K562 (cell line): ENCODE measurements around the gene FRMD4A. TPM values are rescaled to one million over a fixed set of nuclear protein-coding genes. Genes with fewer than 3 reads are reported as not detected.

Experiments
- ATAC-seq: fragments of 200-7000 bp; cut with Tn5 transposase; 3 replicates; pipeline ENCODE4 v1.9.1; 2020; ENCODE audit warnings: moderate library complexity
- BruUV-seq: library from RNA; stranded (reverse); fragments of 400-500 nt; replicated peaks from 2 replicates; lab custom pipeline; 2021; lab: Mats Ljungman, UMichigan
- CTCF ChIA-PET: fragments of 300-600 bp; formaldehyde crosslinking; extraction: SDS; loops from one replicate; lab custom pipeline; 2021; ENCODE audit warnings: low intra/inter-chr PET ratio; lab: Yijun Ruan, JAX
- POLR2A ChIA-PET: fragments of 300-600, 350-650 bp; sonication (Branson Sonifier 250); formaldehyde crosslinking; extraction: SDS; loops from one replicate; lab custom pipeline; 2021; ENCODE audit warnings: antibody characterized with exemption, inconsistent platforms; lab: Yijun Ruan, JAX
- DNase-seq, 4 experiments: peaks; one replicate each; pipeline versions ENCODE4 v3.0.0 to v3.0.0-alpha.2; 2011 to 2018; ENCODE audit warnings: low spot score in 3 of 4, mixed read lengths in 3 of 4; ENCODE audit errors: extremely low read depth in 1 of 4
- FAIRE-seq: peaks from 2 replicates; lab custom pipeline; 2011; peaks lifted over from hg19 to GRCh38; lab: Jason Lieb, UNC
- H2AFZ ChIP-seq: 2 replicates; pipeline ENCODE4 v1.6.0; 2011; ENCODE audit warnings: low read depth, low read length, control low read depth, inconsistent platforms
- H3K27ac ChIP-seq: fragments of 200-600 bp; 3 replicates; pipeline ENCODE4 v1.8.0; 2011; ENCODE audit warnings: low read depth, mild to moderate bottlenecking, control low read depth, inconsistent platforms, low read length, moderate library complexity, mixed read lengths; ENCODE audit errors: extremely low read depth
- H3K27me3 ChIP-seq, 2 experiments: fragments of 300-600 bp in 1 of 2; 2 replicates in 1 of 2; 3 replicates in 1 of 2; pipeline versions ENCODE4 v1.6.0 to v1.8.0; 2011; ENCODE audit warnings: inconsistent platforms in 2 of 2, low read length in 2 of 2, mild to moderate bottlenecking in 1 of 2, mixed read lengths in 1 of 2, moderate library complexity in 1 of 2; ENCODE audit not compliant: control insufficient read depth in 2 of 2, insufficient read depth in 2 of 2
- H3K36me3 ChIP-seq: fragments of 300-600 bp; 3 replicates; pipeline ENCODE4 v1.8.0; 2011; ENCODE audit warnings: mild to moderate bottlenecking, low read length, inconsistent platforms; ENCODE audit not compliant: control insufficient read depth, insufficient read depth
- H3K4me1 ChIP-seq, 2 experiments: fragments of 200-600 bp in 1 of 2; replicated peaks in 1 of 2; 2 replicates in 1 of 2; 3 replicates in 1 of 2; pipeline versions ENCODE4 v1.5.1 to v1.8.0; 2011; ENCODE audit warnings: inconsistent platforms in 2 of 2, low read length in 2 of 2, mild to moderate bottlenecking in 1 of 2, mixed read lengths in 1 of 2, moderate library complexity in 1 of 2; ENCODE audit not compliant: control insufficient read depth in 2 of 2, insufficient read depth in 2 of 2
- H3K4me2 ChIP-seq: 2 replicates; pipeline ENCODE4 v1.6.1; 2011; ENCODE audit warnings: low read length, control low read depth, inconsistent platforms, mixed read lengths; ENCODE audit not compliant: insufficient read depth
- H3K4me3 ChIP-seq: fragments of 200-600 bp; sonication (generic), shearing (Covaris generic); 2 replicates; pipeline ENCODE4 v1.5.1; 2016; ENCODE audit warnings: control low read depth, inconsistent platforms
- H3K79me2 ChIP-seq: fragments of 200-600 bp; 3 replicates; pipeline ENCODE4 v1.8.0; 2011; ENCODE audit warnings: low read length, inconsistent platforms; ENCODE audit not compliant: control insufficient read depth, insufficient read depth
- H3K9ac ChIP-seq, 2 experiments: 2 replicates each; pipeline versions ENCODE4 v1.6.0 to v1.6.1; 2011; ENCODE audit warnings: low read depth in 2 of 2, low read length in 2 of 2, control low read depth in 1 of 2, inconsistent platforms in 1 of 2, mild to moderate bottlenecking in 1 of 2, mixed read lengths in 1 of 2; ENCODE audit not compliant: insufficient read depth in 1 of 2
- H3K9me1 ChIP-seq: one replicate; pipeline ENCODE4 v1.6.0; 2011; ENCODE audit warnings: inconsistent platforms, mild to moderate bottlenecking, low read length, moderate library complexity; ENCODE audit not compliant: control insufficient read depth, insufficient read depth
- H3K9me3 ChIP-seq: replicated peaks from 2 replicates; pipeline ENCODE4 v1.5.1; 2011; ENCODE audit warnings: low read depth, low read length, inconsistent platforms; ENCODE audit not compliant: control insufficient read depth, insufficient read depth
- H4K20me1 ChIP-seq: replicated peaks from 2 replicates; pipeline ENCODE4 v1.6.1; 2011; ENCODE audit warnings: low read length, inconsistent platforms, mixed read lengths; ENCODE audit not compliant: control insufficient read depth, insufficient read depth
- DEAF1 ChIP-seq: fragments of 450-650 bp; formaldehyde crosslinking; IDR thresholded peaks from 2 replicates; pipeline ENCODE4 v1.4.0; 2020; ENCODE audit warnings: mild to moderate bottlenecking, moderate library complexity
- ESRRB ChIP-seq: fragments of 250-450 bp; sonication (Bioruptor Pico); IDR thresholded peaks from 2 replicates; pipeline ENCODE4 v1.5.0; 2020; ENCODE audit warnings: mild to moderate bottlenecking, moderate library complexity, borderline replicate concordance
- GABPB2 ChIP-seq: fragments of 250-450 bp; sonication (Bioruptor Pico); conservative IDR thresholded peaks from 2 replicates; pipeline ENCODE4 v1.5.1; 2021; ENCODE audit warnings: mild to moderate bottlenecking
- MEIS2 ChIP-seq: fragments of 450-650 bp; IDR thresholded peaks from 2 replicates; pipeline ENCODE4 v1.6.1; 2014; ENCODE audit warnings: mild to moderate bottlenecking; ENCODE audit not compliant: partially characterized antibody
- NFXL1 ChIP-seq: fragments of 450-650 bp; formaldehyde crosslinking; IDR thresholded peaks from 2 replicates; pipeline ENCODE4 v1.4.0; 2021; ENCODE audit warnings: mild to moderate bottlenecking
- RB1 ChIP-seq: fragments of 450-650 bp; IDR thresholded peaks from 2 replicates; pipeline ENCODE4 v1.6.1; 2017; ENCODE audit warnings: low read depth, mild to moderate bottlenecking
- THRAP3 ChIP-seq: fragments of 450-650 bp; IDR thresholded peaks from 2 replicates; pipeline ENCODE4 v1.6.1; 2016; ENCODE audit warnings: mild to moderate bottlenecking, inconsistent platforms, borderline replicate concordance
- ZC3H11A ChIP-seq: IDR thresholded peaks from 2 replicates; pipeline ENCODE4 v1.6.1; 2012; ENCODE audit warnings: low read depth, low read length, improper control_type of control experiment
- ZNF507 ChIP-seq: conservative IDR thresholded peaks from 2 replicates; pipeline ENCODE4 v1.6.1; 2017; ENCODE audit warnings: missing genetic modification characterization, missing compliant biosample characterization
- WGBS: fragments of 100-300 bp; shearing (Covaris generic); methylation state at CpG from one replicate; pipeline ENCODE4 v1.1.6; 2016; ENCODE audit warnings: low coverage, mixed read lengths; ENCODE audit not compliant: insufficient coverage; ENCODE audit errors: missing lambda C conversion rate; 5-methylcytosine and 5-hydroxymethylcytosine counted together
- in situ Hi-C: fragments of 300-500 bp; cut with MboI; formaldehyde crosslinking; loops from 4 replicates; pipeline ENCODE4 v1.15.0; 2018; ENCODE audit warnings: inconsistent platforms, mixed read lengths
- intact Hi-C: fragments of 100-400 bp; cut with micrococcal nuclease; formaldehyde crosslinking; loops from 2 replicates; pipeline ENCODE4 v1.14.2; 2022
- polyA plus RNA-seq, 8 experiments: library from polyadenylated mRNA; depleted of rRNA in 4 of 8; stranded (reverse) in 5 of 8; unstranded in 3 of 8; fragments of >200 nt; fragmentation: Nextera tagmentation in 2 of 8; fragmentation: Illumina TruSeq in 1 of 8; extraction: Ambion mirVana in 2 of 8; extraction: Trizol in 1 of 8; gene quantifications; 2 replicates each; pipeline versions ENCODE4 v1.2.1 to v1.2.3, GENCODE V29; 2011 to 2014; ENCODE audit warnings: inconsistent platforms in 1 of 8, missing spikeins in 1 of 8
- total RNA-seq, 7 experiments: library from RNA; depleted of rRNA in 6 of 7; stranded (reverse); fragments of >200 nt in 6 of 7; fragmentation: Illumina TruSeq in 2 of 7; extraction: Trizol in 2 of 7; gene quantifications; 2 replicates each; pipeline versions ENCODE4 v1.2.1 to v1.2.3, GENCODE V29; 2011 to 2021; ENCODE audit warnings: low replicate concordance in 1 of 7
- TF ChIP-seq, protein P1 (sequence below): fragments of 450-650 bp; formaldehyde crosslinking; IDR thresholded peaks from 2 replicates; pipeline ENCODE4 v1.4.0; 2022; ENCODE audit warnings: missing genetic modification characterization

FRMD4A gene
- total and polyA plus RNA-seq, 9 of the 15 experiments (the other 6 are each of a cell fraction or from before 2014, with no cell fraction given) = 0.80 to 5.2 (median 3.0) TPM

DNA sequence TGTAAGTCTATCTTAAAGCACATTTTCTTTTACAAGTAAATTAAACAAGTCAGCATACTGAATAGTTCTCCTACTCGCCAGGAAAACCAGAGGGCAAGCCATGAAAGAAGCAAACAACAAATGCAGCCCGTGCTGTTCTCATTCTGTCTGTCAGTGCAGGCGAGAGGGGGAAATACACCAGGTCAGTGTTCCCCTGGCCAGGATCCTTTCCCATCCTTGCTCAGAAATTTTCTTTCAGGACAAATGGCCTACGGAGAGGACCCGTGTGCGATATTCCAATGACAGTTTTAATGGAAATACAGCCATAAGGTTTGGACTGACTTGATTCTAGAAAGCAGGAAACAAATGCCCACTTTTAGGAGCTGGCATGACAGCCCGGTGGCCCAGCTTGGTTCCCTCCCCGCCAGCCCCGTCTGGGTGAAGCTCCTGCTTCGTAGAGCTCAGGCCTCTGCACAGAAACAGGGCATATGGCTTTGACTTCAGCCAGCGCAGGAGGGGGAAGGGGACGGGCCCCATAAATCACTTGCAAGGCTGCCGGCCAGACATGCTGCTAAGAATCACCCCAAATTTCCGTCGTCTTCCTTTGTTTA, 67.8 kb downstream of the FRMD4A start:
- Histone ChIP-seq H3K79me2 (no peaks in the 10 kb centered on the region), H3K9ac (no peak overlapping the region), H3K4me2 (no peak overlapping the region), H3K27me3 (peaks cover 0 to 11% of the 10 kb centered on the region in 2 experiments; a peak in 2 of 5 replicates), H2AFZ (no peak overlapping the region), H3K9me1 (no peaks in the 10 kb centered on the region), H3K36me3 (no peaks in the 10 kb centered on the region), H4K20me1 (no peaks in the 10 kb centered on the region), H3K4me1 (no peaks in the 10 kb centered on the region), H3K9me3 (no peaks in the 10 kb centered on the region), H3K4me3 (no peak overlapping the region), H3K27ac (no peak overlapping the region)
- TF ChIP-seq RB1 (no peak), MEIS2 (peak; percentile 21)
- POLR2A ChIA-PET = interaction anchor here (1.1 kb wide), 1 partner anchor 10 kb away, joined by 3 read pairs; no protein-coding TSS in a partner anchor
- in situ Hi-C loops = no loop called here
- WGBS = 0% methylated on average over 15 of the region's 15 CpGs
- DNase-seq = no peak
- intact Hi-C loops = no loop called here
- no TSS peak for BruUV-seq
- ATAC-seq = no peak
- CTCF ChIA-PET = no interaction called here
- FAIRE-seq = no peak

DNA sequence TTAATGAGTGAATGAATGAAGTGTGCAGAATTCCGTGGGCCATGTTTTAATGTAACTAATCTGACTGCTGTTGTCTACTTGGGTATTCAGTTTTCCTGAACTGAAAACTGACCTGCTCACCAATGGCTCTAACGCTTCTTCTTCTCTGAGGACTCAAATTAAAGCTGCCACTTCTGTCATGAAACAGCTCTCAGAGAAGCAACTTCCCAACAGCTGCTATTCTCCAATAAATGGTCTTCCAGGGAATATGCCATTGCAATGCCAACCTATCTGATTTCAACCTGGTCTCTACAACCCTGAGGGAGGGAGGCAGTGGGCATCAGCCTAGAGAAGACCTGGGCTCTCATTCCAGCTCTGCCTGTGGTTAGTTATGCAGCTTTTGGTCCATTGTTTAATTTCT, 69.4 kb downstream of the FRMD4A start:
- ChIA-PET CTCF (no interaction called here), POLR2A (no interaction called here)
- TF ChIP-seq, protein P1, sequence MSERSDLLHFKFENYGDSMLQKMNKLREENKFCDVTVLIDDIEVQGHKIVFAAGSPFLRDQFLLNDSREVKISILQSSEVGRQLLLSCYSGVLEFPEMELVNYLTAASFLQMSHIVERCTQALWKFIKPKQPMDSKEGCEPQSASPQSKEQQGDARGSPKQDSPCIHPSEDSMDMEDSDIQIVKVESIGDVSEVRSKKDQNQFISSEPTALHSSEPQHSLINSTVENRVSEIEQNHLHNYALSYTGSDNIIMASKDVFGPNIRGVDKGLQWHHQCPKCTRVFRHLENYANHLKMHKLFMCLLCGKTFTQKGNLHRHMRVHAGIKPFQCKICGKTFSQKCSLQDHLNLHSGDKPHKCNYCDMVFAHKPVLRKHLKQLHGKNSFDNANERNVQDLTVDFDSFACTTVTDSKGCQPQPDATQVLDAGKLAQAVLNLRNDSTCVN (CRISPR knock-in tag) = no peak
- no peak for TF ChIP-seq ESRRB (CRISPR knock-in tag)
- no peak for TF ChIP-seq NFXL1 (CRISPR knock-in tag)
- no peak for TF ChIP-seq ZNF507 (tag)
- TF ChIP-seq DEAF1 (CRISPR knock-in tag) = no peak
- no peak for TF ChIP-seq ZC3H11A
- TF ChIP-seq GABPB2 (CRISPR knock-in tag) = no peak
- no peak for TF ChIP-seq THRAP3
- Histone ChIP-seq H3K79me2 (no peaks in the 10 kb centered on the region), H3K4me3 (no peak overlapping the region), H3K27ac (no peak overlapping the region), H2AFZ (no peak overlapping the region), H3K27me3 (peaks cover 0 to 11% of the 10 kb centered on the region in 2 experiments; a peak in 2 of 5 replicates), H3K4me2 (no peak overlapping the region), H3K36me3 (no peaks in the 10 kb centered on the region), H3K9me1 (no peaks in the 10 kb centered on the region), H3K9me3 (no peaks in the 10 kb centered on the region), H4K20me1 (no peaks in the 10 kb centered on the region), H3K9ac (no peak overlapping the region), H3K4me1 (no peaks in the 10 kb centered on the region)
- WGBS = 0% methylated on average over 2 of the region's 2 CpGs
- no peak for ATAC-seq
- FAIRE-seq = no peak
- BruUV-seq = no TSS peak
- intact Hi-C loops (no loop called here), in situ Hi-C loops (no loop called here)
- no peak for DNase-seq
